Neural cell (in vitro differentiated cells): ENCODE results near the gene MYMK. TPM values are rescaled to one million over a fixed set of nuclear protein-coding genes. Genes with fewer than 3 reads are reported as not detected.

Source experiments
- H2AFZ ChIP-seq: fragments of 200-600, 300-800 bp; sonication (generic), shearing (Covaris generic); 2 replicates; pipeline ENCODE4 v1.6.0; 2014; ENCODE audit warnings: low read depth, mild to moderate bottlenecking, antibody characterized with exemption, low read length, moderate library complexity
- H3F3A ChIP-seq: fragments of 200-600 bp; shearing (Covaris generic); 2 replicates; pipeline ENCODE4 v1.6.1; 2016; ENCODE audit warnings: mild to moderate bottlenecking, moderate library complexity, mixed read lengths, antibody characterized with exemption, low read length; ENCODE audit not compliant: insufficient read depth, poor library complexity, severe bottlenecking
- H3K27ac ChIP-seq: fragments of 200-600, 300-800 bp; sonication (generic), shearing (Covaris generic); 2 replicates; pipeline ENCODE4 v1.5.1; 2014; ENCODE audit warnings: mild to moderate bottlenecking, low read length, moderate library complexity
- H3K27me3 ChIP-seq: fragments of 300-800, 200-600 bp; sonication (generic), shearing (Covaris generic); 2 replicates; pipeline ENCODE4 v1.6.0; 2014; ENCODE audit warnings: mild to moderate bottlenecking, low read depth, low read length, moderate library complexity; ENCODE audit not compliant: insufficient read depth
- H3K36me3 ChIP-seq: fragments of 300-800, 200-600 bp; sonication (generic), shearing (Covaris generic); 2 replicates; pipeline ENCODE4 v1.5.1; 2014; ENCODE audit warnings: mild to moderate bottlenecking, antibody characterized with exemption, low read length, moderate library complexity; ENCODE audit not compliant: insufficient read depth
- H3K4me2 ChIP-seq: fragments of 300-800, 200-600 bp; sonication (generic), shearing (Covaris generic); 2 replicates; pipeline ENCODE4 v1.6.0; 2014; ENCODE audit warnings: mild to moderate bottlenecking, low read length
- H3K4me3 ChIP-seq: fragments of 300-800, 200-600 bp; sonication (generic), shearing (Covaris generic); 2 replicates; pipeline ENCODE4 v1.5.1; 2014; ENCODE audit warnings: mild to moderate bottlenecking, low read length, moderate library complexity
- H3K79me2 ChIP-seq: fragments of 200-600 bp; shearing (Covaris generic); replicated peaks from 2 replicates; pipeline ENCODE4 v1.6.0; 2014; ENCODE audit warnings: mild to moderate bottlenecking, low read length, moderate library complexity; ENCODE audit not compliant: insufficient read depth
- H3K9ac ChIP-seq: fragments of 300-800, 200-600 bp; sonication (generic), shearing (Covaris generic); 2 replicates; pipeline ENCODE4 v1.6.1; 2016; ENCODE audit warnings: mild to moderate bottlenecking, low read length, mixed read lengths
- H3K9me2 ChIP-seq: fragments of 200-600 bp; shearing (Covaris generic); 2 replicates; pipeline ENCODE4 v1.6.1; 2016; ENCODE audit warnings: mild to moderate bottlenecking, low read length, mixed read lengths; ENCODE audit not compliant: insufficient read depth
- H3K9me3 ChIP-seq: fragments of 200-600, 300-800 bp; sonication (generic), shearing (Covaris generic); 2 replicates; pipeline ENCODE4 v1.6.1; 2016; ENCODE audit warnings: mild to moderate bottlenecking, mixed run types, low read length, moderate library complexity, mixed read lengths
- H4K20me1 ChIP-seq: fragments of 200-600 bp; shearing (Covaris generic); 2 replicates; pipeline ENCODE4 v1.6.1; 2016; ENCODE audit warnings: mild to moderate bottlenecking, mixed run types; ENCODE audit not compliant: insufficient read depth
- CTCF ChIP-seq: fragments of 450-650 bp; IDR thresholded peaks from 2 replicates; pipeline ENCODE4 v1.5.1; 2014; ENCODE audit warnings: antibody characterized with exemption, mild to moderate bottlenecking, moderate library complexity; ENCODE audit not compliant: poor library complexity, severe bottlenecking
- EP300 ChIP-seq: fragments of 450-650 bp; conservative IDR thresholded peaks from 2 replicates; pipeline ENCODE4 v1.6.1; 2014; ENCODE audit warnings: antibody characterized with exemption, mild to moderate bottlenecking, moderate library complexity; ENCODE audit not compliant: poor library complexity, severe bottlenecking
- EZH2 ChIP-seq: fragments of 200-600, 300-800 bp; shearing (Covaris generic), sonication (generic); IDR thresholded peaks from 2 replicates; pipeline ENCODE4 v1.6.1; 2014; ENCODE audit warnings: antibody characterized with exemption, low read length, borderline replicate concordance, mild to moderate bottlenecking; ENCODE audit not compliant: insufficient read depth, poor library complexity, severe bottlenecking
- MXI1 ChIP-seq: fragments of 450-650 bp; conservative IDR thresholded peaks from 2 replicates; pipeline ENCODE4 v1.6.1; 2014; ENCODE audit warnings: antibody characterized with exemption, mild to moderate bottlenecking; ENCODE audit not compliant: poor library complexity, severe bottlenecking
- POLR2AphosphoS5 ChIP-seq: IDR thresholded peaks from 2 replicates; pipeline ENCODE4 v1.6.1; 2012
- RAD21 ChIP-seq: fragments of 450-650 bp; conservative IDR thresholded peaks from 2 replicates; pipeline ENCODE4 v1.6.1; 2014; ENCODE audit warnings: antibody characterized with exemption, mild to moderate bottlenecking, moderate library complexity
- REST ChIP-seq: IDR thresholded peaks from 2 replicates; pipeline ENCODE4 v1.6.1; 2012; ENCODE audit warnings: borderline replicate concordance
- SMC3 ChIP-seq: fragments of 450-650 bp; conservative IDR thresholded peaks from 2 replicates; pipeline ENCODE4 v1.6.1; 2014; ENCODE audit warnings: antibody characterized with exemption, mild to moderate bottlenecking, moderate library complexity; ENCODE audit not compliant: poor library complexity
- TAF1 ChIP-seq: IDR thresholded peaks from 2 replicates; pipeline ENCODE4 v1.6.1; 2012; ENCODE audit warnings: low read depth
- polyA plus RNA-seq: library from polyadenylated mRNA; depleted of rRNA; stranded (reverse); fragments of >200 nt; gene quantifications from 2 replicates; pipeline ENCODE4 v1.2.3, GENCODE V29; 2014

Gene MYMK
- polyA plus RNA-seq, 1 donor from 2014 or later = not detected

- Histone ChIP-seq H3K4me2 (no peak overlapping the region), H4K20me1 (no peaks in the 10 kb centered on the region)
Observed at GRCh38 chr9:133547116-133547515, 22.4 kb upstream of the MYMK start.

GRCh38 chr9:133546287-133546680 lies 21.5 kb upstream of the MYMK start:
- H3K9ac ChIP-seq = no peak overlapping the region
- no peak overlapping the region for H2AFZ ChIP-seq
- no peak for TF ChIP-seq CTCF
- no peak for TF ChIP-seq EZH2
- TF ChIP-seq RAD21 = no peak
- TF ChIP-seq POLR2AphosphoS5 = no peak
- no peak for TF ChIP-seq MXI1
- no peak for TF ChIP-seq EP300

More at GRCh38 chr9:133547116-133547515, 22.4 kb upstream of the MYMK start:
- H3K79me2 ChIP-seq = no peaks in the 10 kb centered on the region
- H3K27ac ChIP-seq = no peak overlapping the region
- H3F3A ChIP-seq = no peaks in the 10 kb centered on the region
- H3K9me2 ChIP-seq = no peaks in the 10 kb centered on the region
- no peak overlapping the region for H3K4me3 ChIP-seq
- no peaks in the 10 kb centered on the region for H3K9me3 ChIP-seq
- H3K36me3 ChIP-seq = no peaks in the 10 kb centered on the region
- no peak for TF ChIP-seq RAD21
- TF ChIP-seq SMC3 = no peak
- no peak for TF ChIP-seq MXI1
- TF ChIP-seq POLR2AphosphoS5 = no peak
- no peak for TF ChIP-seq CTCF
- no peak for TF ChIP-seq EP300
- no peak for TF ChIP-seq REST
- no peak for TF ChIP-seq EZH2
- no peak for TF ChIP-seq TAF1
- no peak overlapping the region for H3K9ac ChIP-seq
- H2AFZ ChIP-seq = no peak overlapping the region
- no peaks in the 10 kb centered on the region for H3K27me3 ChIP-seq

More at GRCh38 chr9:133546287-133546680, 21.5 kb upstream of the MYMK start:
- Histone ChIP-seq H3K79me2 (no peaks in the 10 kb centered on the region), H3K27me3 (no peaks in the 10 kb centered on the region), H3K9me3 (no peaks in the 10 kb centered on the region), H3K4me3 (no peak overlapping the region), H3K27ac (no peak overlapping the region), H3F3A (no peaks in the 10 kb centered on the region), H4K20me1 (no peaks in the 10 kb centered on the region), H3K36me3 (no peaks in the 10 kb centered on the region), H3K4me2 (no peak overlapping the region), H3K9me2 (no peaks in the 10 kb centered on the region)
